ENCODE data around the gene RGS12. TPM values are rescaled to one million over a fixed set of nuclear protein-coding genes. Genes with fewer than 3 reads are reported as not detected.

RGS12 gene
- total and polyA plus RNA-seq, 2 of the 8 experiments (the other 6 are each of a cell fraction or from before 2014, with no cell fraction given), result 6.0 to 16.4 TPM

DNA sequence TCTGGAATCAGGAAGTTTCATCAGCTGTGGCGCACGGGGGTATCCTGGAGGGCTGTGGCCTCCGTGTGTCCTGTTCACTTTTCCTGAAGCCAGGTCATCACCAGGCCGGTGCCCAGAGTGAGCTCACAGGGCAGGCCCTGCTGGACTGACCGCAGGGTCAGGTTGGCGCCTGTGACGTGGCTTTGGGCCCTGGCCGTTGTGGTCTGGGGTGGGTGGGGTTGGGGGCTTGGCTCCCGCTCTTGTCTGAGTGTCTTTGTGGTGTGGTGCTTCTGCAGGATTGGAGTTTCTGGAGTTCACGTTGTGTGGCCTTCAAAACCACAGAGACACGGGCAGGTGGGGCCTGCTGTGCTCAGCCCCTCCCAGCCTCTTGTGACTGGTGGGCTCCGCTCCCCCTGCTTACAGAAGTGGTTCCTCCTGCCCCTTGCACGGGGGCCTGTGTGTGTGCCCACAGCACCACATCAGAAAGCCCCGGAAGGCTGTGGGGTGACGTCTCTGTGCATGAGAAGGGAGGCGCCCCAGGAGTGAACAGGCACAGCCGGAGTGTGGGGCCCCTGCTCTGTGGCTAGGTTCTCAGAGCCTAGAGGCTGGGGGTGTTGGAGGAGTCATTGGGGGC is 9.5 kb downstream of the RGS12 start (continued):
- TF ChIP-seq, protein P1, sequence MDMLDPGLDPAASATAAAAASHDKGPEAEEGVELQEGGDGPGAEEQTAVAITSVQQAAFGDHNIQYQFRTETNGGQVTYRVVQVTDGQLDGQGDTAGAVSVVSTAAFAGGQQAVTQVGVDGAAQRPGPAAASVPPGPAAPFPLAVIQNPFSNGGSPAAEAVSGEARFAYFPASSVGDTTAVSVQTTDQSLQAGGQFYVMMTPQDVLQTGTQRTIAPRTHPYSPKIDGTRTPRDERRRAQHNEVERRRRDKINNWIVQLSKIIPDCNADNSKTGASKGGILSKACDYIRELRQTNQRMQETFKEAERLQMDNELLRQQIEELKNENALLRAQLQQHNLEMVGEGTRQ (IDR thresholded peaks at IDR 0.05; ENCODE audit: low read length), result no peak
- TF ChIP-seq CBX5 (IDR thresholded peaks at IDR 0.05; ENCODE audit: low read depth, low read length), result no peak

All from H1 (cell line).